H1 (cell line): ENCODE measurements around the gene CEP85. TPM values are rescaled to one million over a fixed set of nuclear protein-coding genes. Genes with fewer than 3 reads are reported as not detected.

Experiments used
- CTCF ChIA-PET: fragments of 300-600 bp; sonication (Branson Sonifier 250); formaldehyde crosslinking; loops from one replicate; lab custom pipeline; 2021; ENCODE audit not compliant: partially characterized antibody; lab: Charles Lee
- POLR2A ChIA-PET: fragments of 300-600 bp; sonication (Branson Sonifier 250); formaldehyde crosslinking; loops from one replicate; lab custom pipeline; 2021; ENCODE audit warnings: inconsistent platforms; ENCODE audit not compliant: partially characterized antibody; lab: Charles Lee
- DNase-seq, 2 experiments: peaks; one replicate each; pipeline versions ENCODE4 v3.0.0 to v3.0.0-alpha.2; 2010 to 2022; ENCODE audit warnings: low spot score in 2 of 2, low read depth in 1 of 2, mixed read lengths in 1 of 2
- FAIRE-seq: peaks from 2 replicates; lab custom pipeline; 2011; peaks lifted over from hg19 to GRCh38; lab: Jason Lieb, UNC
- H2AFZ ChIP-seq: 2 replicates; pipeline ENCODE4 v1.8.1; 2012; ENCODE audit warnings: low read length, inconsistent platforms
- H2AK5ac ChIP-seq: 2 replicates; pipeline ENCODE4 v1.6.1; 2013; ENCODE audit warnings: low read depth, low read length
- H2BK120ac ChIP-seq: replicated peaks from 2 replicates; pipeline ENCODE3; 2013; ENCODE audit warnings: low read depth, low read length, inconsistent platforms
- H2BK12ac ChIP-seq: 2 replicates; pipeline ENCODE4 v1.6.1; 2013; ENCODE audit warnings: low read depth, low read length
- H2BK15ac ChIP-seq: 2 replicates; pipeline ENCODE4 v1.6.1; 2013; ENCODE audit warnings: low read length
- H2BK20ac ChIP-seq: 2 replicates; pipeline ENCODE4 v1.6.1; 2013; ENCODE audit warnings: low read length
- H2BK5ac ChIP-seq: 2 replicates; pipeline ENCODE4 v1.6.1; 2013; ENCODE audit warnings: low read depth, low read length
- H3K14ac ChIP-seq: 2 replicates; pipeline ENCODE4 v1.6.1; 2013; ENCODE audit warnings: inconsistent platforms; ENCODE audit not compliant: insufficient read length
- H3K18ac ChIP-seq: 2 replicates; pipeline ENCODE4 v1.6.1; 2013; ENCODE audit warnings: low read length; ENCODE audit errors: extremely low read depth
- H3K23ac ChIP-seq: 2 replicates; pipeline ENCODE4 v1.6.1; 2013; ENCODE audit warnings: inconsistent platforms; ENCODE audit not compliant: insufficient read length
- H3K23me2 ChIP-seq: 2 replicates; pipeline ENCODE4 v1.6.1; 2013; ENCODE audit warnings: low read depth, low read length
- H3K27ac ChIP-seq: 2 replicates; pipeline ENCODE4 v1.6.1; 2011; ENCODE audit warnings: low read depth, low read length, inconsistent platforms
- H3K27me3 ChIP-seq, 4 experiments: replicated peaks in 1 of 4; 1 replicate in 1 of 4; 2 replicates in 3 of 4; pipeline versions ENCODE4 v1.6.1 to v1.8.1; 2011 to 2013; ENCODE audit warnings: low read length in 3 of 4, mild to moderate bottlenecking in 3 of 4, inconsistent platforms in 2 of 4, mixed read lengths in 2 of 4, moderate library complexity in 1 of 4; ENCODE audit not compliant: control insufficient read depth in 3 of 4, insufficient read depth in 3 of 4; ENCODE audit errors: extremely low read depth in 1 of 4
- H3K36me3 ChIP-seq, 4 experiments: 2 replicates each; pipeline versions ENCODE4 v1.6.1 to v1.8.1; 2011 to 2013; ENCODE audit warnings: mild to moderate bottlenecking in 4 of 4, low read length in 3 of 4, moderate library complexity in 2 of 4, control low read depth in 1 of 4, inconsistent platforms in 1 of 4; ENCODE audit not compliant: insufficient read depth in 4 of 4, control insufficient read depth in 2 of 4
- H3K4ac ChIP-seq: replicated peaks from 2 replicates; pipeline ENCODE3; 2013; ENCODE audit warnings: low read length, low read depth, mixed read lengths, inconsistent platforms; ENCODE audit not compliant: insufficient read length
- H3K4me1 ChIP-seq, 4 experiments: replicated peaks in 1 of 4; 1 replicate in 1 of 4; 2 replicates in 3 of 4; pipeline versions ENCODE4 v1.6.1 to v1.8.1; 2011 to 2013; ENCODE audit warnings: low read length in 3 of 4, inconsistent platforms in 2 of 4, mixed read lengths in 1 of 4; ENCODE audit not compliant: insufficient read depth in 4 of 4, control insufficient read depth in 3 of 4
- H3K4me2 ChIP-seq, 2 experiments: 2 replicates each; pipeline versions ENCODE4 v1.6.1 to v1.8.1; 2011 to 2013; ENCODE audit warnings: low read depth in 2 of 2, low read length in 2 of 2, control low read depth in 1 of 2, inconsistent platforms in 1 of 2, mild to moderate bottlenecking in 1 of 2; ENCODE audit not compliant: insufficient read depth in 1 of 2
- H3K4me3 ChIP-seq, 4 experiments: fragments of 200-600, 300-600 bp in 1 of 4; sonication (generic), shearing (Covaris generic), sonication (Bioruptor Twin) in 1 of 4; 2 replicates each; pipeline versions ENCODE4 v1.5.1 to v1.8.1; 2011 to 2016; ENCODE audit warnings: low read length in 4 of 4, low read depth in 3 of 4, control low read depth in 2 of 4, inconsistent platforms in 2 of 4, mild to moderate bottlenecking in 2 of 4, mixed read lengths in 1 of 4, moderate library complexity in 1 of 4; ENCODE audit not compliant: insufficient read depth in 2 of 4; ENCODE audit errors: extremely low read depth in 1 of 4
- H3K56ac ChIP-seq: replicated peaks from 2 replicates; pipeline ENCODE3; 2013; ENCODE audit warnings: low read depth, mild to moderate bottlenecking, mixed read lengths, low read length, inconsistent platforms; ENCODE audit not compliant: insufficient read length
- H3K79me1 ChIP-seq: 2 replicates; pipeline ENCODE4 v1.6.1; 2013; ENCODE audit warnings: low read depth, low read length, control low read depth
- H3K79me2 ChIP-seq, 2 experiments: 2 replicates each; pipeline versions ENCODE4 v1.6.1 to v1.8.1; 2012 to 2013; ENCODE audit warnings: low read length in 2 of 2, mild to moderate bottlenecking in 2 of 2, inconsistent platforms in 1 of 2; ENCODE audit not compliant: insufficient read depth in 2 of 2, control insufficient read depth in 1 of 2
- H3K9ac ChIP-seq, 4 experiments: replicated peaks in 1 of 4; 1 replicate in 1 of 4; 2 replicates in 3 of 4; pipeline versions ENCODE4 v1.6.1 to v1.8.1; 2011 to 2013; ENCODE audit warnings: low read depth in 3 of 4, low read length in 3 of 4, control low read depth in 2 of 4, mild to moderate bottlenecking in 2 of 4, moderate library complexity in 2 of 4, inconsistent platforms in 1 of 4; ENCODE audit errors: extremely low read depth in 1 of 4
- H3K9me3 ChIP-seq, 2 experiments: 2 replicates each; pipeline versions ENCODE4 v1.6.1 to v1.8.1; 2012 to 2013; ENCODE audit warnings: mild to moderate bottlenecking in 2 of 2, moderate library complexity in 2 of 2, control low read depth in 1 of 2, inconsistent platforms in 1 of 2, low read depth in 1 of 2, low read length in 1 of 2, mixed read lengths in 1 of 2; ENCODE audit not compliant: insufficient read depth in 2 of 2
- H4K20me1 ChIP-seq, 2 experiments: replicated peaks in 1 of 2; 2 replicates each; pipeline versions ENCODE3 to v1.8.1; 2011 to 2013; ENCODE audit warnings: inconsistent platforms in 2 of 2, low read length in 2 of 2, mild to moderate bottlenecking in 1 of 2; ENCODE audit not compliant: insufficient read depth in 2 of 2, control insufficient read depth in 1 of 2
- H4K5ac ChIP-seq: 2 replicates; pipeline ENCODE4 v1.6.1; 2013; ENCODE audit warnings: low read length, low read depth, mixed read lengths, inconsistent platforms; ENCODE audit not compliant: insufficient read length
- H4K8ac ChIP-seq: 2 replicates; pipeline ENCODE4 v1.8.0; 2013; ENCODE audit warnings: mild to moderate bottlenecking, moderate library complexity, low read length, inconsistent platforms; ENCODE audit not compliant: insufficient read depth; ENCODE audit errors: extremely low read depth
- H4K91ac ChIP-seq: replicated peaks from 2 replicates; pipeline ENCODE3; 2013; ENCODE audit warnings: low read length, mixed read lengths, inconsistent platforms; ENCODE audit not compliant: insufficient read length
- BRCA1 ChIP-seq: IDR thresholded peaks from 2 replicates; pipeline ENCODE4 v1.6.1; 2012; ENCODE audit warnings: low read depth, low read length, improper control_type of control experiment
- CREB1 ChIP-seq: IDR thresholded peaks from 2 replicates; pipeline ENCODE4 v1.6.1; 2012; ENCODE audit warnings: inconsistent platforms
- HDAC2 ChIP-seq, 2 experiments: fragments of 300-600 bp in 1 of 2; sonication (generic) in 1 of 2; IDR thresholded peaks; 2 replicates each; pipeline ENCODE4 v1.6.1; 2011 to 2012; ENCODE audit warnings: low read depth in 2 of 2, low read length in 2 of 2, mild to moderate bottlenecking in 2 of 2, moderate library complexity in 2 of 2, borderline replicate concordance in 1 of 2, inconsistent platforms in 1 of 2
- KDM4A ChIP-seq: IDR thresholded peaks from one replicate; pipeline ENCODE4 v1.7.1; 2012; ENCODE audit warnings: low read depth, mild to moderate bottlenecking, moderate library complexity, low read length, inconsistent platforms; ENCODE audit not compliant: severe bottlenecking
- WGBS, 2 experiments: shearing (Covaris generic) in 1 of 2; methylation state at CpG; one replicate each; pipeline versions ENCODE4 v1.1.6 to v1.1.7; 2013 to 2015; ENCODE audit warnings: low lambda C conversion rate in 2 of 2, mixed read lengths in 2 of 2, inconsistent platforms in 1 of 2, low coverage in 1 of 2, missing lambda C conversion rate in 1 of 2; ENCODE audit not compliant: insufficient replicate concordance in 2 of 2, insufficient coverage in 1 of 2, insufficient read length in 1 of 2; ENCODE audit errors: extremely low coverage in 1 of 2, missing lambda C conversion rate in 1 of 2; 5-methylcytosine and 5-hydroxymethylcytosine counted together
- polyA plus RNA-seq, 7 experiments: library from polyadenylated mRNA; depleted of rRNA in 3 of 7; stranded (reverse) in 5 of 7; unstranded in 2 of 7; fragments of >200 nt in 5 of 7; fragments of 200-250 nt in 2 of 7; gene quantifications; 1 replicate in 5 of 7; 2 replicates in 1 of 7; 4 replicates in 1 of 7; pipeline versions ENCODE4 v1.2.1 to v1.2.3, GENCODE V29; 2011 to 2013; ENCODE audit warnings: missing spikeins in 2 of 7, mixed read lengths in 2 of 7
- total RNA-seq: library from RNA; stranded (reverse); fragmentation: NEBNext Ultra II Directional; extraction: Animal tissue kit (Norgen Biotek cat#: 25700); gene quantifications from 2 replicates; pipeline ENCODE4 v1.2.1, GENCODE V29; 2021

The CEP85 gene
- total and polyA plus RNA-seq, 2 of the 8 experiments (the other 6 are each of a cell fraction or from before 2014, with no cell fraction given): 40.4 to 43.7 TPM

- Histone ChIP-seq H3K27me3 (no peaks in the 10 kb centered on the region), H3K9ac (no peak overlapping the region), H2BK15ac (no peak overlapping the region), H3K14ac (no peak overlapping the region), H2BK20ac (no peak overlapping the region), H3K36me3 (peaks cover 15 to 49% (median 30%) of the 10 kb centered on the region in 4 experiments), H3K4me3 (no peak overlapping the region), H3K18ac (no peak overlapping the region), H2BK12ac (no peak overlapping the region), H4K5ac (no peak overlapping the region), H3K4me2 (no peak overlapping the region), H3K79me1 (no peaks in the 10 kb centered on the region), H3K9me3 (peaks cover 0 to 3% of the 10 kb centered on the region in 2 experiments; a peak in 1 of 4 replicates), H3K27ac (no peak overlapping the region), H3K4ac (no peak overlapping the region), H2AK5ac (no peak overlapping the region), H4K91ac (no peak overlapping the region), H3K23ac (no peak overlapping the region), H3K4me1 (no peaks in the 10 kb centered on the region), H2AFZ (no peak overlapping the region), H3K23me2 (no peaks in the 10 kb centered on the region), H4K20me1 (peaks cover 0 to 2% of the 10 kb centered on the region in 2 experiments), H3K56ac (no peak overlapping the region), H4K8ac (no peak overlapping the region), H3K79me2 (peaks cover 0 to 5% of the 10 kb centered on the region in 2 experiments; a peak in 1 of 4 replicates), H2BK5ac (no peak overlapping the region), H2BK120ac (no peak overlapping the region)
- no peak for FAIRE-seq
- no peak for TF ChIP-seq HDAC2 (IDR thresholded peaks at IDR 0.05; ENCODE audit: borderline replicate concordance in 1 of 2, low read depth in 2 of 2, low read length in 2 of 2)
- TF ChIP-seq CREB1: no peak
- no peak for TF ChIP-seq KDM4A
- no peak for TF ChIP-seq BRCA1
- WGBS, 2 experiments: 79% methylated on average over 7 of the region's 7 CpGs; no CpG with 5 or more reads in 1 of the 2 experiments
- CTCF ChIA-PET: interaction anchor here (1.0 kb wide), 1 partner anchor 33 kb away, joined by 6 read pairs; no protein-coding TSS in a partner anchor
- DNase-seq: no peak
- POLR2A ChIA-PET: no interaction called here
Measured at GRCh38 chr1:26252718-26253117, 18.7 kb downstream of the CEP85 start.
